Neutrophil (primary cell): ENCODE results near the gene CABLES1.

Source experiments
- H3K27ac ChIP-seq: fragments of 200-600 bp; sonication (generic); 2 replicates; pipeline ENCODE4 v1.5.1; 2016; ENCODE audit warnings: mild to moderate bottlenecking, moderate library complexity
- H3K27me3 ChIP-seq: fragments of 200-600 bp; sonication (generic); 2 replicates; pipeline ENCODE4 v1.6.0; 2016; ENCODE audit warnings: mild to moderate bottlenecking
- H3K36me3 ChIP-seq: fragments of 200-600 bp; sonication (generic); 2 replicates; pipeline ENCODE4 v1.5.1; 2017
- H3K4me1 ChIP-seq, 2 experiments: fragments of 200-600 bp in 1 of 2; sonication (generic) in 1 of 2; 1 replicate in 1 of 2; 2 replicates in 1 of 2; pipeline versions ENCODE4 v1.5.1 to v1.6.1; 2013 to 2016; ENCODE audit warnings: low read depth in 1 of 2, low read length in 1 of 2, mild to moderate bottlenecking in 1 of 2, moderate library complexity in 1 of 2; ENCODE audit not compliant: control insufficient read depth in 1 of 2, insufficient read depth in 1 of 2
- H3K4me3 ChIP-seq, 2 experiments: fragments of 200-600 bp in 1 of 2; sonication (generic) in 1 of 2; 1 replicate in 1 of 2; 2 replicates in 1 of 2; pipeline ENCODE4 v1.5.1; 2013 to 2016; ENCODE audit warnings: low read depth in 1 of 2, low read length in 1 of 2, mild to moderate bottlenecking in 1 of 2, moderate library complexity in 1 of 2
- H3K9me3 ChIP-seq: fragments of 200-600 bp; sonication (generic); 2 replicates; pipeline ENCODE4 v1.5.1; 2016
- TF ChIP-seq, protein P1 (sequence below): fragments of 200-600 bp; sonication (generic); IDR thresholded peaks from 2 replicates; pipeline ENCODE4 v1.5.1; 2016; ENCODE audit warnings: antibody characterized with exemption

Gene CABLES1

DNA sequence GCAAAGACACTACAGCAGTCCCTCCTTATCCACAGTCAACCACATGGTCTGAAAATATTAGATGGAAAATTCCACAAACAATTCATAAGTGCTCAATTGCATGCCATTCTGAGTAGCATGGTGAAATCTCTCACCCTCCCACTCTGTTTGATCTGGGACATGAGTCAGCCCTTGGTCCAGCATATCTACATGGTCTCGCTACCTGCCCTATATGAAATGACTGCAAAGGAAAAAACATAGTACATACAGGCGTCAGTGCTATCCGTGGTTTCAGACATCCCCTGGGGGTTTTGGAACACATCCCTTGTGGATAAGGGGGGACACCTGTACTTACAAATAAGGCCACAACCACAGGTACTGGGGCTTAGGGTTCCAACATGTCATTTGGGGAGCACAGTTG is 73.7 kb downstream of the CABLES1 start:
- no peak overlapping the region for H3K27ac ChIP-seq
- TF ChIP-seq, protein P1, sequence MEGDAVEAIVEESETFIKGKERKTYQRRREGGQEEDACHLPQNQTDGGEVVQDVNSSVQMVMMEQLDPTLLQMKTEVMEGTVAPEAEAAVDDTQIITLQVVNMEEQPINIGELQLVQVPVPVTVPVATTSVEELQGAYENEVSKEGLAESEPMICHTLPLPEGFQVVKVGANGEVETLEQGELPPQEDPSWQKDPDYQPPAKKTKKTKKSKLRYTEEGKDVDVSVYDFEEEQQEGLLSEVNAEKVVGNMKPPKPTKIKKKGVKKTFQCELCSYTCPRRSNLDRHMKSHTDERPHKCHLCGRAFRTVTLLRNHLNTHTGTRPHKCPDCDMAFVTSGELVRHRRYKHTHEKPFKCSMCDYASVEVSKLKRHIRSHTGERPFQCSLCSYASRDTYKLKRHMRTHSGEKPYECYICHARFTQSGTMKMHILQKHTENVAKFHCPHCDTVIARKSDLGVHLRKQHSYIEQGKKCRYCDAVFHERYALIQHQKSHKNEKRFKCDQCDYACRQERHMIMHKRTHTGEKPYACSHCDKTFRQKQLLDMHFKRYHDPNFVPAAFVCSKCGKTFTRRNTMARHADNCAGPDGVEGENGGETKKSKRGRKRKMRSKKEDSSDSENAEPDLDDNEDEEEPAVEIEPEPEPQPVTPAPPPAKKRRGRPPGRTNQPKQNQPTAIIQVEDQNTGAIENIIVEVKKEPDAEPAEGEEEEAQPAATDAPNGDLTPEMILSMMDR: no peak
- H3K27me3 ChIP-seq: no peaks in the 10 kb centered on the region
- no peaks in the 10 kb centered on the region for H3K9me3 ChIP-seq
- H3K4me3 ChIP-seq: no peak overlapping the region
- no peaks in the 10 kb centered on the region for H3K36me3 ChIP-seq
- H3K4me1 ChIP-seq: no peaks in the 10 kb centered on the region

DNA sequence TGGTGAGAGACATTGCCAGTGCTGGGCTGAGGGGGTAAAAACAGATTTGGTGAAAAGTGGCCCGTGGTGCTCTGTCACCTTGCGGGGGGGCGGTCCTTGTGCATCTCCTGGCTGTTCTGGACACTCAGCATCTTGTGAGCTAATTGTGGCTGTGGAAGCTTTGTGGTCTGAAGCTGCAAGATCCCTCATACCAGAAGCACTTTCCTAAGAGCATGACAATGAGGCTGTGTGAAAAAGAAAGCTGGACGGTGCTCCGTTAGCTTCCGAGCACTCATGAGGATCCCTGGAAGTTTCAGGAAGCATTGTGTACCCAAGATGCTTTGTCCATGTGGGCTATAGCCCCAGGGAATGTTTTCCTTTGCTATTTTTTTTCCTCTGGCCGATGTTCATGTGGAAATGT is 74.5 kb downstream of the CABLES1 start:
- H3K9me3 ChIP-seq: no peaks in the 10 kb centered on the region
- no peaks in the 10 kb centered on the region for H3K27me3 ChIP-seq
- TF ChIP-seq, protein P1: no peak
- no peaks in the 10 kb centered on the region for H3K4me1 ChIP-seq
- no peaks in the 10 kb centered on the region for H3K36me3 ChIP-seq
- H3K4me3 ChIP-seq: no peak overlapping the region
- no peak overlapping the region for H3K27ac ChIP-seq

DNA sequence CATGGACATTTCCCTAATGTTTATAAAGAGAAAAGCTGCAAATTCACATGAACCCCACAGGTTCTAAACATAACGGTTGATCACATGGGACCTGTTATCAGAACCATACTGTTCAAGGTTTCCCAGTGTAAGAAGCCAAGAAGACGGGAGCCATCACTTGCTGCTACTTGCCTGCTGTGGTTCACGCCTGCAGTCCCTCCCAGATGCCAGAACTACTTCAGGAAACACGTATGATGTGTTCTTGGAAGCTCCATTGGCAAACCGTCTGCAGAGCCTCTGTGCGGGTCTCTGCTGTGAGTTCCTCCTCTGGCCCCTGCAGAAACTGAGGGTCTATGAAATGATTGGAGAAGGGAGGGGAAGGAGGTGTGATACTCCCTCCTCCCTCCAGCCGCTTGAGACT is 75.2 kb downstream of the CABLES1 start:
- H3K9me3 ChIP-seq: no peaks in the 10 kb centered on the region
- H3K27me3 ChIP-seq: no peaks in the 10 kb centered on the region
- no peak overlapping the region for H3K27ac ChIP-seq
- H3K4me1 ChIP-seq: no peaks in the 10 kb centered on the region
- H3K36me3 ChIP-seq: no peaks in the 10 kb centered on the region
- no peak overlapping the region for H3K4me3 ChIP-seq
- TF ChIP-seq, protein P1: no peak

DNA sequence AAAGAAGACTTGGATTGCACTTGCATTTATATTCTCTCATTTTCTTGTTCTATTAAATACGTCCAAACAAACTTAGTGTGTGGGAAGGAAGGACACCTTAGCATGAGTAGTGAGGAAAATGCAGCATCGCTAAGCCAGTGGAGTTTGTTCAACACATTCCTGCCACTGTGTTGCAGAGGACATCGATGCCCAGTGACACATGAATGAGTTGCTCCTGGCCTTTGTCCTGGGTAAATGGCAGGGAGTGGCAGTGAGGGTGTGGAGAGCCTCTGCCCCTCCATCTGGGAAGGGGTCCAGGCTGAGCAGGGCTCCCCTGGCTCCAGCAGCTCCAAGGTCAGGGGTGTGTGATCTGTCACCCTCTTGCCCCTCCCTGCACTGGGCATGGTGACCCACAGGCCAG is 75.9 kb downstream of the CABLES1 start:
- H3K9me3 ChIP-seq: no peaks in the 10 kb centered on the region
- H3K36me3 ChIP-seq: no peaks in the 10 kb centered on the region
- H3K4me3 ChIP-seq: no peak overlapping the region
- no peaks in the 10 kb centered on the region for H3K27me3 ChIP-seq
- no peak overlapping the region for H3K27ac ChIP-seq
- H3K4me1 ChIP-seq: no peaks in the 10 kb centered on the region
- TF ChIP-seq, protein P1: no peak

DNA sequence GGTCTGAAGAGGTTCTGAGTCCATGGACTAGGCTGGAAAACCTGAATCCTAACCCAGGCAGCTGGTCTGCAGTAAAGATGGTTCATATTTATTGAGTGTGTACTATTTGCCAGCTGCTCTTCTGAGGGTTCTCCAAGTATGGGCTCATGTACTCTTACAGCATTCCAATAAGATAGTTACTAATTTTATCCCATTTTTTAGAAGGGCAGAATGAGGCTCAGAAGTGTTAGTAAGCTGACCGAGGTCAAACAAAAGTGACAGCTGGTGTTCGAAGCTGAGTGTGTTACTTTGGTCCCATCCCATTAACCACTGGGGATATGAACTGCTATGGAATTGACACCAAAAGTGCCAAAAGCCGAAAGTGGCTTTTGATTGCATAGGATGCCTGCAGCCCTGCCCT is 76.9 kb downstream of the CABLES1 start:
- TF ChIP-seq, protein P1: no peak
- Histone ChIP-seq H3K36me3 (no peaks in the 10 kb centered on the region), H3K27me3 (no peaks in the 10 kb centered on the region), H3K4me1 (no peaks in the 10 kb centered on the region), H3K4me3 (no peak overlapping the region), H3K9me3 (no peaks in the 10 kb centered on the region), H3K27ac (no peak overlapping the region)

DNA sequence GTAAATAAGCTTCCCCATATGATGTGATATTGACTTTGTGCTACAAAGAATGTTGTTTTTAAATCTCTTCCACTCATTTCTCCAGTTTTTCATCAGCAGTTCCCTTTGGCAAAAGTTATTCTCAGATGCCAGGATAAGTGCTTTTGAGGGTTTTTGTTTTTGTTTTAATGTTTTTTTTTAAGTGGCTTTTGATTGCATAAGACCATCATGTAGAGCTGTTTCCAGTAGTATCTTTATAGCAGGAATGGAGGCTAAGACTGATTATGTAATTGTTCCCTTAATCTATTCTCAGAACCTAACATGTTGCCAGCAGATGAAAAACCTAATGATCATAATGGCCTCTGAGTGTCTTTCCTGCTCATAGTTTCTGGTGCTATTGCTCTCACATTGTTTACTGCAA is 77.9 kb downstream of the CABLES1 start:
- H3K27ac ChIP-seq: no peak overlapping the region
- no peaks in the 10 kb centered on the region for H3K9me3 ChIP-seq
- H3K4me1 ChIP-seq: no peaks in the 10 kb centered on the region
- H3K4me3 ChIP-seq: no peak overlapping the region
- TF ChIP-seq, protein P1: no peak
- no peaks in the 10 kb centered on the region for H3K36me3 ChIP-seq
- H3K27me3 ChIP-seq: no peaks in the 10 kb centered on the region
